ENCODE data around the gene AVPR2. TPM values are rescaled to one million over a fixed set of nuclear protein-coding genes. Genes with fewer than 3 reads are reported as not detected.

The AVPR2 gene
- polyA plus RNA-seq, 12 donors = 0.33 to 1.3 (median 0.63) TPM; not detected in 2

DNA sequence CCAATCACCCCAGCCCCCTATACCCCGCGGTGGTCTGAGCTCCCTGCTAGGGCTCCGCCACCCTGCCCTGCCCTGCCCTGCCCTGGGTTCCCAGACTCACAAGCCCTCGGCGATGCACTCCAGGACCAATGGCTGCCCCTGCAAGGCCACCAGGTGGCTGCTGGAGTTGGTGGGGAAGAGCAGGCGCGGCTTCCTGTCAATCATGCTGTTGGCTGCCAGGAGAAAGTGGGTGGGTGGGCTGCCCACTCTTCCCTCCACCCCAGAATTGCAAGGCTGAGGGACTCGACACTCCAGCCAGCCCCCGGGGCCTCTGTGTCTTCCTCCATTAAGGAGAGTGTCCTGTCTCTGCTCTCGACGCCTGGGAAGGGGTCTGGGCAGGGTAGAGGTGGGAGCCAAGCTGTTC, 34.2 kb upstream of the AVPR2 start:
- DNase-seq = no peak

- no peak for DNase-seq
These were observed 33.6 kb upstream of the AVPR2 start for GRCh38 chrX:153870791-153871360.

DNA sequence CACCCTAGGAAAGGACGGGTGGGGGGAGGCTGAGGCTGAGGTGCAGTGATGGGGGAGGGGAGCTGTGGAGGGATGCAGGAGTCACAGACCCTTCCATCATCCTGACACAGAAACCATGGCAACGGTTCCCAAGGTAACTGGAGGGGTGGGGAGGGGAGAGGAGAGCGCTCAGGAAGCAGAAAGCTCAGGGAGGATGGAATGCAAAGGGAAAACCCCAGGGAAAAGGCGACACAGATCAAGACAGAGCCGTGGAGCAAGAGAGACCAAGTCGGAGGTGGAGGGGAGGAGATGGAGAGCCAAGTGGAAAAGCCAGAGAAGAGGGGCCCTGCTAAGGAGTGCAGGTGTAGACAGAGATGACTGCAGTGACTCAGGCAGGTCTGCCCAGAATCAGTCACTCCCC, 33.0 kb upstream of the AVPR2 start:
- no peak for DNase-seq

DNA sequence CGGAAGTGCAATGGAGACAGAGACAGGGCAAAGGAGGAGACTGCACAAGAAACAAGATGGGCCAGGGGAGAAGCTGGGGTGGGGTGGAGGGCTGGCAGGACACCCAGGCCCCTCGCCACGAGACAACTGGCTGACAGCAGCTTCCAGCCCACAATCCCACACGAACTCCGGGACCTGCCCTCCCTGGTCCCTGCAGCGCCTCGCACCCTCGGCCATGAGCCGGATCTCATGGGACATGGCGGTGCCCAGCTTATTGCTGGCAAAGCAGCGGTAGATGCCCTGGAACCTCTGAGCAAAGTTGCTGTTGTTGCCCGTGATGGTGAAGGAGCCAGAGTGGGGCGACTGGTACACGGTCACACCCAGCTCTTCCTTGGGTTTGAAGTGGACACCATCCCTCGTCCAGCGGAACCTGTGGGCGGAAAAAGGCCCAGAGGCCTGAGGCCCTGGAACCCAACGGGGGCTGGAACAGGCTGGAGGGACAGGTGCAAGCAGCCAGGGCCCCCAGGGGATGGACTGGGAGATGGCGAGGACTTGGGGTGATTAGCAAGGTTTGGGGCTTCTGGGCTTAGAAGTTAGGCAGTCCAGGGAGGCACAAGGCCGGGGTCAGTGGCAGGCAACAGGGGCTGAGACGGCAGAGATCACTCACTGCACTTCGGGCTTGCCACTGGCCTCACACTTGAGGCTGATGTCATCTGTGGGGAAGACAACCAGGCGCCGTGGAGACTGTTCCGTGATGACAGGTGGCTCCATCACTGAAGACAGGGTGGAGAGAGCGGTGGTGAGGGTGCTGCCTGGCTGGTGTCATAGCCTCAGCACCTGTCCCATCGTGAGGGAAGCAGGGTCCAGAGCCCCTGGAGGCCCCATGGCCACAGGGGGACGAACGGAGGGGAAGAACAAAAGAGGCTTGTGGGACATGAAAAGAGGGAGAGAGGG, 32.3 kb upstream of the AVPR2 start:
- no peak for DNase-seq

- DNase-seq = no peak
These were observed 31.0 kb upstream of the AVPR2 start for GRCh38 chrX:153873282-153874084.

DNA sequence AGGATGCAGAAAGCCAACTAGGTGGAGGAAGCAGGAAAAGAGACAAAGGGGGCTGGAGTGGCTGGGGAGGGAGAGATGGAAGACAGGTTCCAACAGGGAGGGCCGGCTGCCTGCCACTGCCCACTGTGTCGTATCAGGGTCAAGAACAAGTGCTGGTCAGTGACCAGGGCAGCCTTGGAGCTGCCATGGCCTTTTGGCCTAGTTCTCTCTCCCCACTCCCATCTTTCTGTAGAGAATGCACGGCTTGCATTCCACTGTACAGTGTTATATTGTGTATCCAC, 30.4 kb upstream of the AVPR2 start:
- DNase-seq = no peak

- DNase-seq = no peak
These were observed 29.9 kb upstream of the AVPR2 start for GRCh38 chrX:153874366-153875125.

GRCh38 chrX:153875391-153876111, 28.9 kb upstream of the AVPR2 start:
- DNase-seq = peak; percentile 60

DNA sequence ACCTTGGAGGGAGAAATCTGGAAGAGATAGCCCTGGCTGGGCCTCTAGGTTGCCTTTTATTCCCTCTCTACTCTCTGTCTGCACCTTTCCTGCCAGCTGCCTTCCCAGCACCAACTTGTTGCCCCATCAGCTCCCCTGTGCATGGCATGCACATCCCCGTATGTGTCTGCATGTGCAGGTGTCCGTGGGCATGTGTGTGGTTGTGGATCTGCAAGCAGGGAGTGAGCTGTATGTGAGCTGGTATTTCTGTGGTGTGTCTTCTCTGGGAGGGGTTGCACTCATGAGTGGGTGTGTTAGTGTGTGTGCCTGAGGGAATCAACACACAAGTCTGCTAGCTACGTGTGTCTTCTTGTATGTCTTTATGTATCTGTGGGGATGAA, 28.4 kb upstream of the AVPR2 start:
- no peak for DNase-seq

DNA sequence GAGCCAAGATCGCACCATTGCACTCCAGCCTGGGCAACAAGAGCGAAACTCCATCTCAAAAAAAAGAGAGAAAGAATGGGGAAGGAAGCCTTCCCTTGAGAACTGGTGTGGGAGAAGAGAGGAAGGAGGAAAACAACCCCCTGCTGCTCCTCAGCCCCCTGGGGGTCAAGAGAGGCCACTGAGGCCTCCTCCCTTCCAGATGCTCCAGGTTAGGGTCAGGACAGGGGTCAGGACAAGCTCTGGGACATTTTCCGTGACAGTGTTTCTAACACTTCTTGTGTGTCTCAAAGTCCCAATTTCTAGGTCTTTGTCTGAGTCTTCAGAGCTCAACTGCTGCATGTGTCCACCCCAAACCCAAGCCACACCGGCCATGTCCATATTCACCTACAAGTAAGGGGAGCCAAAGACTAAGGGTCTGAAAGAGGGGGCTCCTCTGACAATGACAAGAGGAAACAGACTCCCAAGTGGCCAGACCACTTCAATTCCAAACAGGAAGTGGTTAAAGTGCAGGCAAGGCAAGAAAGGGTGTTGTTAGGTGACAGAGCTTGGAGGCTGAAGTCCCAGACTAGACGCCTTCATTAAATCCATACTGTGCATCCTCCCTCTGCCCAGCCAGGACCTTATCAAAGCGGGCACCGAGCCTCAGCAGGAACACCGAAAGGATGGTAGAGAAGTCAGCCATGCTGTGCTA, 26.8 kb upstream of the AVPR2 start:
- no peak for DNase-seq

DNA sequence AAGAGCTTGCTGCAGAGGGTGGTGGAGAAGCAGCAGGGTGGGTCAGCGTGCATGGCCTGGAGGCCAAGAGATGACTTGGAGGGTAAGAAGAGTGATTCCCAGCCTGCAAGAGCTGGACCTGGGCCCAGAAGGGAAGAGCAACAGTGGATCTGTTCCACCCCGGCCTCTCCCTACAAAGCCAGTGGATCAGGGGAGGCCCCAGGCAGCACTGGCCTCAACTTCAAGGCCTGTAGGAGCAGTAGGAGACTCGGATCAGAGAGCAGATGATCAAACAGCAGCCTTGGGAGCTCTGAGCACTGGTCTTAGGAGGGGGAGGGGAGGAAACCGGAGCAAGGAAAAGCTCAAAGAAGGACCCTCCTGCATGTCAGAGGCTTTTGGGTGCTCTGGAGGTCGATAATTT, 26.1 kb upstream of the AVPR2 start:
- no peak for DNase-seq

DNA sequence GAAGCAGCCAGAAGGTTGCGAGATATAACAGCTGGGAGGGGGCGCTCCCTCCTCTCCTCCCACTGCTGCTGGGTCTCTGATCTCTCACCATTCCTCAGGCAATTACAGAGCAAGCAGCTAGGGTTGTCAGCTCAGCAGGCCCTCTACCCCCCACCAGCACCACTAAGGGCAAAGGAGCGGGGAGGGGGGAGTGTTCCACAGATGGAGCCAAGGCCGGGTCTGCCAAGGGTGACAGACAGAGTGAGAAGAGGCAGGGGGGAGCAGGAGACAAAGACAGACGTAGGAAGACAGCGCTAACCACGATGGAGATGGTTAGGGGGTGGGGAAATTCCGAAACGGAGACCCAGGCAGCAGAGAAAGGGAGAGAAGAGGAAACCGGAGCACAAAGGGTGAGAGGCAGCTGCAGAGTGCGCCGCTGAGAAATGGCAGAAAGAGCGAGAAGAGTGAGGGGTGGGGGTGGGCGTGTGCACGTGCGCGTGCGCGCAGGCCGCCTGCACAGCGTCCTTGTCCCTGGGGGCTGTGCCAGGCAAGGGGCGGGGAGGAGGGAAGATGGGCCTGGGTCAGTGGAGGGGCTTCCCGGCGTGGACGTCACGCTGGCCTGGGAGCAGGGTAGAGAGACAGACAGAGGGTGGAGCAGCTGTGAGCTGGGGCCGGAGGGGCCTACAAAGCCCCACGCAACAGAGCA, 25.4 kb upstream of the AVPR2 start:
- no peak for DNase-seq

DNA sequence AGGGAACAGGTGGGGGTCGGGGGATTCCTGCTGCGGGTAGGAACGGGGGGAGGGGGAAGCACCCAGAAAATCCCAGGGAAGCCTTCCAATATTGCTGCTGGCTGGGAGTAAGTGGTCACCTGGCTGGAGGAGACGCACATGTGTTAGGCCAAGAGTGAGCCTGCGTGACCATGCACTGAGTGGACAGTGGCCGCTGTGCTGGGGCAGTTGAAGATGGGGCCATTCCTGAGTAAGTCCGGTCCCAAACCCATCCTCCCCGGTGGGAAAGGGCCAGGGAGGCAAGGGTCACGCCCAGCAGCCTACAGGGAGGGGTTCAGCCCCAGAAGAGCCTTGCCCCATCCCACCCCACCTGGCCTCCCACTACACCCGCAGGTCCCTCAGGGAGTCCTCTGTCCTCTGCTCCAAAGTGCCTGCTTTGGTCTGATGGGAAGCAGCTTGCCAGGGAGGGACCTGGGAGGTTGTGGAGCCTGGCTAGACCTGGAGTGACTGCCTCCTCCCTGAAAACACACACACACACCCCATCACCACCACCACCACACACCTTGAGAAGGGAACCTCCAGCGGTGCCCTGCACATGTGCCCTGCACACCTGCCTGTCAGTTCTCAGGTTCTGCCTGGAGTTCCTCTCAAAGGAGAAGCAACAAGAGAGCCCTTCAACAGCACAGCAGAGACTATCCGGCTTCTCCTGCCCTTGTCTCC, 24.6 kb upstream of the AVPR2 start:
- DNase-seq = no peak

- no peak for DNase-seq
These were observed 24.0 kb upstream of the AVPR2 start for GRCh38 chrX:153880440-153880815.

GRCh38 chrX:153881281-153881680, 23.2 kb upstream of the AVPR2 start:
- DNase-seq = no peak

DNA sequence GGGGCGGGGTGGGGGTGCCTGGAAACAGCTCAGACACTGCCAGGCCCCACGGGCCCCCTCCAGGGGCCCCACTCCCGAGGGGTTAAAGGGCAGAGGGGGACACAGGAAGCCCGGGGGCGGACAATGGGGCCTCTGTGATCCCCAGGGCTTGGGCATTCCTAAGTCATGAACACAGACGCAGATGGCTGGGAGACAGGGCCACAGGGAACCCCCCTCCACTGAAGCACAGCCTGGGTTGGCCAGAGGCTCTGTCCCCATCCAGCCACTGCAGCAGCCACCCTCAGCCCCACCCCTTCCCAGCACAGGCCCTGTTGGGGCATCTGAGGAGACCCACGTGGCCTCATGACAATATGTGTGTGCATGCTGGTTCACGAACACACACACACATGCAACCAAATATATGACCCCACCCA, 22.4 kb upstream of the AVPR2 start:
- no peak for DNase-seq

GRCh38 chrX:153882557-153882956, 21.9 kb upstream of the AVPR2 start:
- no peak for DNase-seq

- DNase-seq = no peak
These were observed 21.2 kb upstream of the AVPR2 start for GRCh38 chrX:153883163-153883843.

DNA sequence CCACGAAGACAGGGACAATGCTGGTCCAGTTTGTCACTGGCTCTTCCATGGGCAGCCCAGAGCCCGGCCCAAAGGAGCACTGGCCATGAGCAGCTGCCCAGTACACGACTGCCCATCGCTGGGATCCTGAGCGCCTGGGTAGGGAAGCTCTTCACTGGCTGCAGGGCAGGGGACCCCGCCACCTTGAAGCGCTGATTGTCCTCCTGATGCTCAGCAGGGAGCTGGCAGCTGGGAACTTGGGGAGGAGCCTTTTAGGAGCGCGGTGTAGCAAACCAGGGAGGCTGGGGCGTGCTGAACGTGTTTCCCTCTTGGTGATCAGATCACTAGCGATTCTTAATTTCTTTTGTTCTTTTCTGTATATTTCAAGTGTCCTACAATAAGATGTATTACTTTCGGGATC, 20.3 kb upstream of the AVPR2 start:
- no peak for DNase-seq

Data from muscle of arm (tissue), 12 donors.